Panc1 (cell line): ENCODE measurements around the gene TTC13.

Experiments used
- CTCF ChIP-seq: fragments of 450-650 bp; IDR thresholded peaks from 2 replicates; pipeline ENCODE4 v1.5.1; 2017; ENCODE audit warnings: mild to moderate bottlenecking
- POLR2AphosphoS5 ChIP-seq: IDR thresholded peaks from 2 replicates; pipeline ENCODE4 v1.6.1; 2012; ENCODE audit warnings: mild to moderate bottlenecking, low read depth, low read length, moderate library complexity

DNA sequence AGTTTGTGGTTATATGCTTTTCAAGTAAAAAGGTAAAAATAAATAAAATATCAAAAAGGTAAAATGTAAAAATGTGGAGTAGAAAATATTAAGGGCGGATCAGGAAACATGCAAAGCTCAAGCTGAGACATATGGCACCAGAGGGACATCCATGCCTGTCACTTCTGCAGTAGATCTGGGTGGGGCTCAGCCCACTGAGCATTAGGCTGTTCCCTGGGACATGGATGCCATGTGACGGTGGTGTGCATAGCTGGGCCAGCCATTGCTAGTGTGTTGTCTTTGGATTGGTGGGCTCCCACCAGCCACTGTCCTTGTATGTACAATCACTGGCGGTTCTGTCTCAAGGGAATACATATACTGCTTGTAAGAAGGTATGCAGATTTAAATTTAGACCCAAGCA, 3.0 kb downstream of the TTC13 start:
- TF ChIP-seq CTCF (no peak), POLR2AphosphoS5 (no peak)
